Measurements from ENCODE around the gene ERMP1.

DNA sequence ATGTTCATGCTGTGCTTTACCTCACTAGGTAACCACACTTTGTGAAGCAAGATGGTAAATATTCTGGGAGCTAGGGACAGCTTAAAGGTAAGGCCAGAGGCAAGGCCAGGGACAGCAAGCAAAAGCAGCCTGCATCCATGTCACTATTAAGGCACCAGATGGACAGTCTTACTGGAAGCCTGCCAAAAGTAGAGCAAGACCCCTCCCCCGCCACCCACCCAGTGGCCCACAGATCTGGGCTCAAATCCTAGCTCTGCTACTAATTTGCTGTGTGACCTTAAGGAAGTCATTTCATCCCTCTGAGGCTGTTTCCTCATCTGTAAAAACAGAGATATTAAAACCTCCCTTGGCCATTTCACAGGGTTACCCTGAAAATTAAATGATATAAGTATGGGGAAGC, 13.2 kb upstream of the ERMP1 start:
- TF ChIP-seq POLR2AphosphoS5 (IDR thresholded peaks at IDR 0.05; ENCODE audit: low read depth, low read length) (no peak), POLR2A (IDR thresholded peaks at IDR 0.05; ENCODE audit: low read depth, low read length) (no peak), TAF1 (IDR thresholded peaks at IDR 0.05; ENCODE audit: borderline replicate concordance, low read depth, low read length) (no peak)

Measured in GM12892 (cell line).